ENCODE data around the gene LRP3. TPM values are rescaled to one million over a fixed set of nuclear protein-coding genes. Genes with fewer than 3 reads are reported as not detected.
A peak's percentile ranks its signal among the peaks of the same experiment; 100 is the strongest.

Gene LRP3
- total RNA-seq, 1 donor from 2014 or later, result 46.9 TPM

- Mint-ChIP-seq H3K4me3 (ENCODE audit: unreplicated experiment) (no peak overlapping the region), H3K27me3 (ENCODE audit: unreplicated experiment) (peaks cover 10% of the 10 kb centered on the region), H3K27ac (ENCODE audit: unreplicated experiment) (no peak overlapping the region), H3K9me3 (ENCODE audit: unreplicated experiment) (peaks cover 3% of the 10 kb centered on the region), H3K36me3 (ENCODE audit: unreplicated experiment) (peaks cover 7% of the 10 kb centered on the region), H3K4me1 (ENCODE audit: low read depth, unreplicated experiment) (no peaks in the 10 kb centered on the region)
- TF ChIP-seq, protein P1, sequence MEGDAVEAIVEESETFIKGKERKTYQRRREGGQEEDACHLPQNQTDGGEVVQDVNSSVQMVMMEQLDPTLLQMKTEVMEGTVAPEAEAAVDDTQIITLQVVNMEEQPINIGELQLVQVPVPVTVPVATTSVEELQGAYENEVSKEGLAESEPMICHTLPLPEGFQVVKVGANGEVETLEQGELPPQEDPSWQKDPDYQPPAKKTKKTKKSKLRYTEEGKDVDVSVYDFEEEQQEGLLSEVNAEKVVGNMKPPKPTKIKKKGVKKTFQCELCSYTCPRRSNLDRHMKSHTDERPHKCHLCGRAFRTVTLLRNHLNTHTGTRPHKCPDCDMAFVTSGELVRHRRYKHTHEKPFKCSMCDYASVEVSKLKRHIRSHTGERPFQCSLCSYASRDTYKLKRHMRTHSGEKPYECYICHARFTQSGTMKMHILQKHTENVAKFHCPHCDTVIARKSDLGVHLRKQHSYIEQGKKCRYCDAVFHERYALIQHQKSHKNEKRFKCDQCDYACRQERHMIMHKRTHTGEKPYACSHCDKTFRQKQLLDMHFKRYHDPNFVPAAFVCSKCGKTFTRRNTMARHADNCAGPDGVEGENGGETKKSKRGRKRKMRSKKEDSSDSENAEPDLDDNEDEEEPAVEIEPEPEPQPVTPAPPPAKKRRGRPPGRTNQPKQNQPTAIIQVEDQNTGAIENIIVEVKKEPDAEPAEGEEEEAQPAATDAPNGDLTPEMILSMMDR (IDR thresholded peaks at IDR 0.05; ENCODE audit: partially characterized antibody, unreplicated experiment), result no peak
- no peak for DNase-seq
Observed at GRCh38 chr19:33233056-33233873, 39.1 kb downstream of the LRP3 start.

DNA sequence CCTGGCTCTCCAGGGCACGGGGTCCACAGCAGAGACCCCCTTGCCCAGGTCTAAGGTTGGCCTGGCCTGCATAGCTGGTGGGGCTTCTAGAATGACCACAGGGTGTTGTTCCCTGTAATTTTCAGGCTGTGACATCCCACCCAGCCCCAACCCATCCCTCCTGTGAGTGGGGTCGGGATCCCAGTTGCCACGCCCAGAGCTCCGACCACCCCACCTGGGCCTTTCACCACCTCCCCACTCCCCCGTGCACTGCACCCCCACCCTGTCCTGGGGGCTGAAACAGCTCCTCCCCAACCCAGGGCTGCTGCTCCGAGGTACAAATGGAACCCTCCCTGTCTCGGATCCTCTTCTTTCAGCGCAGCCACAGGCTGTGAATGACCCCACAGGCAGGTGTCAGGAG, 40.0 kb downstream of the LRP3 start:
- H3K27me3 Mint-ChIP-seq (ENCODE audit: unreplicated experiment), result peaks cover 12% of the 10 kb centered on the region
- TF ChIP-seq, protein P1 (IDR thresholded peaks at IDR 0.05; ENCODE audit: partially characterized antibody, unreplicated experiment), result no peak
- no peaks in the 10 kb centered on the region for H3K4me1 Mint-ChIP-seq (ENCODE audit: low read depth, unreplicated experiment)
- H3K9me3 Mint-ChIP-seq (ENCODE audit: unreplicated experiment), result peaks cover 1% of the 10 kb centered on the region
- no peaks in the 10 kb centered on the region for H3K36me3 Mint-ChIP-seq (ENCODE audit: unreplicated experiment)
- peak; percentile 13 for DNase-seq
- H3K4me3 Mint-ChIP-seq (ENCODE audit: unreplicated experiment), result no peak overlapping the region
- H3K27ac Mint-ChIP-seq (ENCODE audit: unreplicated experiment), result no peak overlapping the region

DNA sequence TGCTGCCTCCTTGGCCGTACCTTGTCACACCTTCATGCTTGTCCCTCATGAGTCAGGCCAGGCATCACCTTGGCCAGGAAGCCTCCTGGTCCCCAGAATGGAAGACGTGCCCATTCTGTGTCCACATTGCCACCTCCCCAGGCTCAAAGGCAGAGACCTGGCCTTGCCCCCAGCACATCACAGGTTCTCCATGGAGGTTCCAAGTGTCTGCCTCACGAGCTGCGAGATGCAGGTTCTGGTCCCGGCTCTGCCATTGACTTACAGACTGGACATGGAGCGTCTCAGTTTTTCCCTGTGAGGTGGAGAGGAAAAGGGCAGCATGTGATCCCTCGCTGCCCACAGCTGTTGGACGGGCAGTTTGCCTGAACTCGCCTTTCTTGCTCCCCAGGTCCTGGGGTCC, 40.6 kb downstream of the LRP3 start:
- peaks cover 12% of the 10 kb centered on the region for H3K27me3 Mint-ChIP-seq (ENCODE audit: unreplicated experiment)
- H3K9me3 Mint-ChIP-seq (ENCODE audit: unreplicated experiment), result peaks cover 1% of the 10 kb centered on the region

DNA sequence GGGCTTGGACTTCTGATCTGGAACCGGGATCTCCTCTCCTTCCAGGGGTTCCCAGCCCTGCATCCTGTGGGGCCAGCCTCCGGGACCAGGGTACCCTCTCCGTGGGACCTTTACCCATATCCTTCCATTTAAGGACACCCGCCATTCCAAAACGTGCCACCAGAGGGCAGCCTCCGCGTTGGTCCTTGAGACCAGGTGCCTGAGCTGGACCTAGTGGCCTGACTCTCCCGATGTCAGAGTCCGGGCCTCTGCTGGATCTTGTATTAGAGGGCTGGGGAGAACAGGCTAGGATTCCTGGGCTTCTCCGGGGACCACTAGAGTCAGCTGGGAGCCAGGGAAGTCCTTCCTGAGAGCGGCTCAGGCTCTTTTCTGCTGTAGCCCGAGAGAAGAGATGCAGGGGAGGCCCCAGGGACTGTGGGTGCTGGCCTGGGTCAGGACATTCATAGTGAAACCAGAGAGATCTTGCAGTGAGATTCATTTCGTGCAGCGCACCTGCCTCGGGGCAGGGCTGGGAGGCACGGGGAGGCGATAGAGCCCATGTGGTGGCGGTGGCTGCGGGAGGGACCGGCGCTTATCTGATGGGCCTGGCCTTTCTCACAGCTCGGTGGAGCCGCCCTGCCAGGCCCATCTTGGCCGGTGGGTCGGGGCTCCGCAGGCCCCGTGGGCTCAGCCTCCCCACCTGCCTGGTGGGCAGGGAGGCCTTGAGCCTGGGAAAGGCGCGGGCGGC, 41.3 kb downstream of the LRP3 start:
- no peaks in the 10 kb centered on the region for H3K9me3 Mint-ChIP-seq (ENCODE audit: unreplicated experiment)

More for the DNA sequence above, 40.6 kb downstream of the LRP3 start:
- H3K27ac Mint-ChIP-seq (ENCODE audit: unreplicated experiment), result no peak overlapping the region
- DNase-seq, result peak; percentile 6
- no peaks in the 10 kb centered on the region for H3K4me1 Mint-ChIP-seq (ENCODE audit: low read depth, unreplicated experiment)
- TF ChIP-seq, protein P1 (IDR thresholded peaks at IDR 0.05; ENCODE audit: partially characterized antibody, unreplicated experiment), result no peak
- H3K36me3 Mint-ChIP-seq (ENCODE audit: unreplicated experiment), result no peaks in the 10 kb centered on the region
- H3K4me3 Mint-ChIP-seq (ENCODE audit: unreplicated experiment), result no peak overlapping the region

More for the DNA sequence above, 41.3 kb downstream of the LRP3 start:
- Mint-ChIP-seq H3K4me3 (ENCODE audit: unreplicated experiment) (no peak overlapping the region), H3K4me1 (ENCODE audit: low read depth, unreplicated experiment) (no peaks in the 10 kb centered on the region), H3K27ac (ENCODE audit: unreplicated experiment) (no peak overlapping the region), H3K36me3 (ENCODE audit: unreplicated experiment) (no peaks in the 10 kb centered on the region), H3K27me3 (ENCODE audit: unreplicated experiment) (peaks cover 10% of the 10 kb centered on the region)
- DNase-seq, result peak; percentile 94
- TF ChIP-seq, protein P1 (IDR thresholded peaks at IDR 0.05; ENCODE audit: partially characterized antibody, unreplicated experiment), result peak; percentile 95

All from glutamatergic neuron (in vitro differentiated cells).